H9 (cell line): Measurements from ENCODE around the gene ROCK2. TPM values are rescaled to one million over a fixed set of nuclear protein-coding genes. Genes with fewer than 3 reads are reported as not detected.

Source experiments
- DNase-seq: peaks from one replicate; pipeline ENCODE4 v3.0.0-alpha.2; 2017
- H2AFZ ChIP-seq: one replicate; pipeline ENCODE4 v1.6.1; 2013; ENCODE audit warnings: mild to moderate bottlenecking, low read length, control low read depth, moderate library complexity
- H2AK5ac ChIP-seq: 2 replicates; pipeline ENCODE4 v1.6.1; 2013; ENCODE audit warnings: low read length, control low read depth, mixed read lengths; ENCODE audit not compliant: insufficient read length
- H2BK120ac ChIP-seq: one replicate; pipeline ENCODE4 v1.6.1; 2013; ENCODE audit warnings: low read depth, mild to moderate bottlenecking, low read length, control low read depth, inconsistent platforms; ENCODE audit not compliant: poor library complexity, severe bottlenecking
- H2BK12ac ChIP-seq: 2 replicates; pipeline ENCODE4 v1.6.1; 2013; ENCODE audit warnings: low read length, control low read depth, mixed read lengths, low read depth; ENCODE audit not compliant: insufficient read length
- H2BK15ac ChIP-seq: 2 replicates; pipeline ENCODE4 v1.6.1; 2013; ENCODE audit warnings: low read depth, low read length, control low read depth
- H2BK20ac ChIP-seq: one replicate; pipeline ENCODE4 v1.6.1; 2013; ENCODE audit warnings: low read depth, mild to moderate bottlenecking, low read length, control low read depth, inconsistent platforms; ENCODE audit not compliant: poor library complexity, severe bottlenecking
- H2BK5ac ChIP-seq: 2 replicates; pipeline ENCODE4 v1.6.1; 2013; ENCODE audit warnings: low read length, control low read depth, mixed read lengths; ENCODE audit not compliant: insufficient read length
- H3K14ac ChIP-seq: 2 replicates; pipeline ENCODE4 v1.6.1; 2013; ENCODE audit warnings: low read length, control low read depth; ENCODE audit not compliant: insufficient read depth
- H3K18ac ChIP-seq: 2 replicates; pipeline ENCODE4 v1.6.1; 2013; ENCODE audit warnings: low read depth, mild to moderate bottlenecking, mixed read lengths, low read length, control low read depth; ENCODE audit not compliant: insufficient read length
- H3K23ac ChIP-seq: 2 replicates; pipeline ENCODE4 v1.6.1; 2013; ENCODE audit warnings: low read length, control low read depth, mixed read lengths, low read depth; ENCODE audit not compliant: insufficient read length
- H3K23me2 ChIP-seq: 2 replicates; pipeline ENCODE4 v1.6.1; 2013; ENCODE audit warnings: low read depth, mild to moderate bottlenecking, mixed read lengths, low read length, control low read depth; ENCODE audit not compliant: insufficient read length, poor library complexity, severe bottlenecking
- H3K27ac ChIP-seq: 2 replicates; pipeline ENCODE4 v1.5.1; 2013; ENCODE audit warnings: low read length, control low read depth, mixed read lengths, low read depth; ENCODE audit not compliant: insufficient read length
- H3K27me3 ChIP-seq: 2 replicates; pipeline ENCODE4 v1.6.1; 2013; ENCODE audit warnings: low read length, control low read depth, inconsistent platforms; ENCODE audit not compliant: insufficient read depth
- H3K4ac ChIP-seq: 2 replicates; pipeline ENCODE4 v1.6.1; 2013; ENCODE audit warnings: low read depth, mild to moderate bottlenecking, control low read depth, inconsistent platforms, low read length, moderate library complexity
- H3K4me1 ChIP-seq: 2 replicates; pipeline ENCODE4 v1.6.1; 2013; ENCODE audit warnings: low read length, control low read depth, inconsistent platforms; ENCODE audit not compliant: insufficient read depth
- H3K4me2 ChIP-seq: 2 replicates; pipeline ENCODE4 v1.6.1; 2013; ENCODE audit warnings: low read length, control low read depth, mixed read lengths; ENCODE audit not compliant: insufficient read length, insufficient read depth
- H3K56ac ChIP-seq: 2 replicates; pipeline ENCODE4 v1.6.1; 2013; ENCODE audit warnings: low read depth, mild to moderate bottlenecking, mixed read lengths, low read length, control low read depth; ENCODE audit not compliant: insufficient read length
- H3K79me1 ChIP-seq: 2 replicates; pipeline ENCODE4 v1.6.1; 2013; ENCODE audit warnings: low read depth, mild to moderate bottlenecking, moderate library complexity, low read length, control low read depth, inconsistent platforms; ENCODE audit not compliant: insufficient read depth, poor library complexity, severe bottlenecking
- H3K79me2 ChIP-seq: 2 replicates; pipeline ENCODE4 v1.6.1; 2013; ENCODE audit warnings: low read length, control low read depth, inconsistent platforms; ENCODE audit not compliant: insufficient read depth
- H3K9ac ChIP-seq: 2 replicates; pipeline ENCODE4 v1.6.1; 2013; ENCODE audit warnings: low read length, control low read depth, mixed read lengths; ENCODE audit not compliant: insufficient read length; ENCODE audit errors: extremely low read depth
- H3K9me3 ChIP-seq: one replicate; pipeline ENCODE4 v1.6.1; 2013; ENCODE audit warnings: low read depth, low read length, inconsistent platforms; ENCODE audit not compliant: control insufficient read depth
- H3T11ph ChIP-seq: one replicate; pipeline ENCODE4 v1.6.1; 2013; ENCODE audit warnings: mild to moderate bottlenecking, low read length, control low read depth, inconsistent platforms
- H4K20me1 ChIP-seq: one replicate; pipeline ENCODE4 v1.6.1; 2013; ENCODE audit not compliant: control insufficient read depth, insufficient read length, insufficient read depth
- H4K5ac ChIP-seq: 2 replicates; pipeline ENCODE4 v1.6.1; 2013; ENCODE audit warnings: low read depth, mild to moderate bottlenecking, mixed read lengths, low read length, control low read depth; ENCODE audit not compliant: insufficient read length
- H4K8ac ChIP-seq: replicated peaks from 2 replicates; pipeline ENCODE4 v1.6.1; 2013; ENCODE audit warnings: low read length, control low read depth, mixed read lengths, low read depth; ENCODE audit not compliant: insufficient read length
- H4K91ac ChIP-seq: 2 replicates; pipeline ENCODE4 v1.6.1; 2013; ENCODE audit warnings: low read depth, mild to moderate bottlenecking, moderate library complexity, mixed read lengths, low read length, control low read depth; ENCODE audit not compliant: insufficient read length
- H3K27ac Mint-ChIP-seq, 3 experiments: 2 replicates in 2 of 3; 3 replicates in 1 of 3; pipeline ENCODE4 v1.8.0; 2020 to 2021; ENCODE audit warnings: mixed read lengths in 3 of 3, mild to moderate bottlenecking in 1 of 3, moderate library complexity in 1 of 3
- H3K27me3 Mint-ChIP-seq: 2 replicates; pipeline ENCODE4 v1.8.0; 2021; ENCODE audit warnings: low read depth, mild to moderate bottlenecking, moderate library complexity, mixed read lengths
- H3K36me3 Mint-ChIP-seq, 3 experiments: 2 replicates in 2 of 3; 3 replicates in 1 of 3; pipeline ENCODE4 v1.8.0; 2020 to 2021; ENCODE audit warnings: low read depth in 3 of 3, mixed read lengths in 3 of 3; ENCODE audit not compliant: insufficient read depth in 1 of 3
- H3K4me1 Mint-ChIP-seq, 2 experiments: 2 replicates each; pipeline ENCODE4 v1.8.0; 2020; ENCODE audit warnings: mixed read lengths in 2 of 2
- H3K4me3 Mint-ChIP-seq, 2 experiments: 2 replicates in 1 of 2; 3 replicates in 1 of 2; pipeline ENCODE4 v1.8.0; 2020 to 2021; ENCODE audit warnings: mild to moderate bottlenecking in 2 of 2, mixed read lengths in 2 of 2, moderate library complexity in 1 of 2
- H3K9me3 Mint-ChIP-seq, 2 experiments: 2 replicates in 1 of 2; 3 replicates in 1 of 2; pipeline ENCODE4 v1.8.0; 2020; ENCODE audit warnings: mild to moderate bottlenecking in 2 of 2, mixed read lengths in 2 of 2, moderate library complexity in 1 of 2
- CTCF ChIP-seq: fragments of 200-600 bp; sonication (generic); conservative IDR thresholded peaks from 3 replicates; pipeline ENCODE4 v1.8.0; 2021; ENCODE audit warnings: antibody characterized with exemption, mild to moderate bottlenecking
- WGBS: extraction: QIAGEN DNeasy Blood & Tissue Kit; methylation state at CpG from one replicate; pipeline ENCODE4 v1.1.7; 2013; ENCODE audit warnings: missing lambda C conversion rate, low lambda C conversion rate, mixed read lengths; ENCODE audit not compliant: insufficient read length; ENCODE audit errors: extremely low coverage; 5-methylcytosine and 5-hydroxymethylcytosine counted together
- total RNA-seq: library from RNA; stranded (reverse); gene quantifications from 2 replicates; pipeline ENCODE4 v1.2.1, GENCODE V29; 2021

The ROCK2 gene
- total RNA-seq, 1 experiment from 2014 or later, result 33.2 TPM

- no peak for TF ChIP-seq CTCF
These were observed 63.2 kb downstream of the ROCK2 start for GRCh38 chr2:11281186-11281585.

More at GRCh38 chr2:11281186-11281585, 63.2 kb downstream of the ROCK2 start:
- no peak overlapping the region for H2BK5ac ChIP-seq
- no peak overlapping the region for H3K18ac ChIP-seq
- no peak overlapping the region for H3K23ac ChIP-seq
- no peak overlapping the region for H4K5ac ChIP-seq
- no peak overlapping the region for H2BK120ac ChIP-seq
- H3K23me2 ChIP-seq, result no peaks in the 10 kb centered on the region
- H4K91ac ChIP-seq, result no peak overlapping the region
- H3K4me1 ChIP-seq, result no peaks in the 10 kb centered on the region
- no peak overlapping the region for H3K27ac ChIP-seq
- no peak overlapping the region for H2AK5ac ChIP-seq
- H3T11ph ChIP-seq, result no peak overlapping the region
- no peak overlapping the region for H2BK20ac ChIP-seq
- Mint-ChIP-seq H3K27ac (no peak overlapping the region), H3K4me1 (peaks cover under 1 to 3% of the 10 kb centered on the region in 2 experiments; a peak in 3 of 4 replicates), H3K4me3 (no peak overlapping the region), H3K27me3 (no peaks in the 10 kb centered on the region), H3K9me3 (no peaks in the 10 kb centered on the region; a peak in 1 of 5 replicates), H3K36me3 (peaks cover 19 to 41% (median 32%) of the 10 kb centered on the region in 3 experiments)
- H3K14ac ChIP-seq, result no peak overlapping the region
- H2BK12ac ChIP-seq, result no peak overlapping the region
- DNase-seq, result no peak
- H2BK15ac ChIP-seq, result no peak overlapping the region
- H4K8ac ChIP-seq, result no peak overlapping the region
- no peaks in the 10 kb centered on the region for H3K79me1 ChIP-seq
- no peaks in the 10 kb centered on the region for H3K79me2 ChIP-seq
- no peak overlapping the region for H3K56ac ChIP-seq
- WGBS, result no CpG with 5 or more reads among the region's 3 CpGs
- H3K9ac ChIP-seq, result no peak overlapping the region
- no peak overlapping the region for H2AFZ ChIP-seq
- H3K4me2 ChIP-seq, result no peak overlapping the region
- H4K20me1 ChIP-seq, result no peaks in the 10 kb centered on the region
- H3K9me3 ChIP-seq, result no peaks in the 10 kb centered on the region
- no peaks in the 10 kb centered on the region for H3K27me3 ChIP-seq
- no peak overlapping the region for H3K4ac ChIP-seq
